Measurements from ENCODE around the gene DNAH2. TPM values are rescaled to one million over a fixed set of nuclear protein-coding genes. Genes with fewer than 3 reads are reported as not detected.

The DNAH2 gene
- total and polyA plus RNA-seq, 9 of the 15 experiments (the other 6 are each of a cell fraction or from before 2014, with no cell fraction given): 0.03 TPM; not detected in 8

- TF ChIP-seq KAT8 (IDR thresholded peaks at IDR 0.05; ENCODE audit: low read depth) (no peak), ZBTB12 (CRISPR knock-in tag; IDR thresholded peaks at IDR 0.05) (no peak), GTF3C2 (IDR thresholded peaks at IDR 0.05; ENCODE audit: borderline replicate concordance, extremely low read depth, insufficient read length) (no peak), BCLAF1 (IDR thresholded peaks at IDR 0.05; ENCODE audit: borderline replicate concordance in 1 of 2, control insufficient read depth in 1 of 2, low read depth in 2 of 2, low read length in 1 of 2) (no peak)
These were observed 86.4 kb downstream of the DNAH2 start (continued) for GRCh38 chr17:7803981-7804380.

Measured in K562 (cell line).